ENCODE measurements around the gene SLC16A4.

GRCh38 chr1:110390692-110391245 lies at the start of gene SLC16A4:
- TF ChIP-seq CTCF (IDR thresholded peaks at IDR 0.05) (no peak), EZH2 (IDR thresholded peaks at IDR 0.05; ENCODE audit: borderline replicate concordance, insufficient read depth, low read depth, low read length, poor library complexity, severe bottlenecking) (no peak)
